Measurements from ENCODE around the gene FOXB1.

The FOXB1 gene

GRCh38 chr15:59998950-59999611 lies 5.0 kb upstream of the FOXB1 start:
- Histone ChIP-seq H3K9me3 (ENCODE audit: control insufficient read depth, low read length) (no peaks in the 10 kb centered on the region), H3K4me1 (ENCODE audit: control insufficient read depth, insufficient read depth, low read length, poor library complexity, severe bottlenecking) (peaks cover 30% of the 10 kb centered on the region), H3K27ac (ENCODE audit: insufficient read depth, low read length, poor library complexity, severe bottlenecking) (no peak overlapping the region), H3K27me3 (replicated peaks; ENCODE audit: control insufficient read depth, insufficient read depth, low read length, poor library complexity, severe bottlenecking) (peaks cover 99% of the 10 kb centered on the region), H3K36me3 (ENCODE audit: control insufficient read depth, insufficient read depth, low read length) (no peaks in the 10 kb centered on the region), H3K4me3 (ENCODE audit: insufficient read depth, low read depth, low read length, poor library complexity, severe bottlenecking) (no peak overlapping the region)
- no peak for DNase-seq

- no peaks in the 10 kb centered on the region for H3K9me3 ChIP-seq (ENCODE audit: control insufficient read depth, low read length)
- H3K27ac ChIP-seq (ENCODE audit: insufficient read depth, low read length, poor library complexity, severe bottlenecking) = no peak overlapping the region
- H3K4me3 ChIP-seq (ENCODE audit: insufficient read depth, low read depth, low read length, poor library complexity, severe bottlenecking) = no peak overlapping the region
- H3K4me1 ChIP-seq (ENCODE audit: control insufficient read depth, insufficient read depth, low read length, poor library complexity, severe bottlenecking) = peaks cover 30% of the 10 kb centered on the region
- peaks cover 99% of the 10 kb centered on the region for H3K27me3 ChIP-seq (replicated peaks; ENCODE audit: control insufficient read depth, insufficient read depth, low read length, poor library complexity, severe bottlenecking)
- H3K36me3 ChIP-seq (ENCODE audit: control insufficient read depth, insufficient read depth, low read length) = no peaks in the 10 kb centered on the region
- DNase-seq = no peak
These were observed 4.4 kb upstream of the FOXB1 start for GRCh38 chr15:59999612-60000112.

GRCh38 chr15:60000113-60000823 lies 3.8 kb upstream of the FOXB1 start:
- no peak overlapping the region for H3K27ac ChIP-seq (ENCODE audit: insufficient read depth, low read length, poor library complexity, severe bottlenecking)
- no peak overlapping the region for H3K4me3 ChIP-seq (ENCODE audit: insufficient read depth, low read depth, low read length, poor library complexity, severe bottlenecking)
- no peaks in the 10 kb centered on the region for H3K9me3 ChIP-seq (ENCODE audit: control insufficient read depth, low read length)
- no peaks in the 10 kb centered on the region for H3K36me3 ChIP-seq (ENCODE audit: control insufficient read depth, insufficient read depth, low read length)
- no peak for DNase-seq
- H3K27me3 ChIP-seq (replicated peaks; ENCODE audit: control insufficient read depth, insufficient read depth, low read length, poor library complexity, severe bottlenecking) = peaks cover 99% of the 10 kb centered on the region
- H3K4me1 ChIP-seq (ENCODE audit: control insufficient read depth, insufficient read depth, low read length, poor library complexity, severe bottlenecking) = peaks cover 31% of the 10 kb centered on the region

GRCh38 chr15:60000824-60001609 lies 3.1 kb upstream of the FOXB1 start:
- H3K27me3 ChIP-seq (replicated peaks; ENCODE audit: control insufficient read depth, insufficient read depth, low read length, poor library complexity, severe bottlenecking) = peaks cover 99% of the 10 kb centered on the region
- no peak overlapping the region for H3K4me3 ChIP-seq (ENCODE audit: insufficient read depth, low read depth, low read length, poor library complexity, severe bottlenecking)
- DNase-seq = no peak
- H3K4me1 ChIP-seq (ENCODE audit: control insufficient read depth, insufficient read depth, low read length, poor library complexity, severe bottlenecking) = peaks cover 37% of the 10 kb centered on the region
- H3K9me3 ChIP-seq (ENCODE audit: control insufficient read depth, low read length) = no peaks in the 10 kb centered on the region
- H3K27ac ChIP-seq (ENCODE audit: insufficient read depth, low read length, poor library complexity, severe bottlenecking) = no peak overlapping the region
- no peaks in the 10 kb centered on the region for H3K36me3 ChIP-seq (ENCODE audit: control insufficient read depth, insufficient read depth, low read length)

GRCh38 chr15:60001610-60002527 lies 2.2 kb upstream of the FOXB1 start:
- no peaks in the 10 kb centered on the region for H3K9me3 ChIP-seq (ENCODE audit: control insufficient read depth, low read length)
- H3K4me3 ChIP-seq (ENCODE audit: insufficient read depth, low read depth, low read length, poor library complexity, severe bottlenecking) = no peak overlapping the region
- no peaks in the 10 kb centered on the region for H3K36me3 ChIP-seq (ENCODE audit: control insufficient read depth, insufficient read depth, low read length)
- H3K27me3 ChIP-seq (replicated peaks; ENCODE audit: control insufficient read depth, insufficient read depth, low read length, poor library complexity, severe bottlenecking) = peaks cover 99% of the 10 kb centered on the region
- peaks cover 34% of the 10 kb centered on the region for H3K4me1 ChIP-seq (ENCODE audit: control insufficient read depth, insufficient read depth, low read length, poor library complexity, severe bottlenecking)
- DNase-seq = no peak
- H3K27ac ChIP-seq (ENCODE audit: insufficient read depth, low read length, poor library complexity, severe bottlenecking) = no peak overlapping the region

- no peaks in the 10 kb centered on the region for H3K9me3 ChIP-seq (ENCODE audit: control insufficient read depth, low read length)
- H3K27ac ChIP-seq (ENCODE audit: insufficient read depth, low read length, poor library complexity, severe bottlenecking) = no peak overlapping the region
- H3K36me3 ChIP-seq (ENCODE audit: control insufficient read depth, insufficient read depth, low read length) = no peaks in the 10 kb centered on the region
- DNase-seq = no peak
- no peak overlapping the region for H3K4me3 ChIP-seq (ENCODE audit: insufficient read depth, low read depth, low read length, poor library complexity, severe bottlenecking)
- peaks cover 28% of the 10 kb centered on the region for H3K4me1 ChIP-seq (ENCODE audit: control insufficient read depth, insufficient read depth, low read length, poor library complexity, severe bottlenecking)
- H3K27me3 ChIP-seq (replicated peaks; ENCODE audit: control insufficient read depth, insufficient read depth, low read length, poor library complexity, severe bottlenecking) = peaks cover 98% of the 10 kb centered on the region
These were observed 1.4 kb upstream of the FOXB1 start for GRCh38 chr15:60002528-60003218.

GRCh38 chr15:60003243-60004008 lies 685 bp upstream of the FOXB1 start:
- Histone ChIP-seq H3K4me3 (ENCODE audit: insufficient read depth, low read depth, low read length, poor library complexity, severe bottlenecking) (no peak overlapping the region), H3K27ac (ENCODE audit: insufficient read depth, low read length, poor library complexity, severe bottlenecking) (no peak overlapping the region), H3K36me3 (ENCODE audit: control insufficient read depth, insufficient read depth, low read length) (no peaks in the 10 kb centered on the region), H3K9me3 (ENCODE audit: control insufficient read depth, low read length) (no peaks in the 10 kb centered on the region), H3K27me3 (replicated peaks; ENCODE audit: control insufficient read depth, insufficient read depth, low read length, poor library complexity, severe bottlenecking) (peaks cover 98% of the 10 kb centered on the region), H3K4me1 (ENCODE audit: control insufficient read depth, insufficient read depth, low read length, poor library complexity, severe bottlenecking) (peaks cover 28% of the 10 kb centered on the region)
- DNase-seq = no peak

- H3K4me3 ChIP-seq (ENCODE audit: insufficient read depth, low read depth, low read length, poor library complexity, severe bottlenecking) = peak overlapping the region; percentile 58
- no peaks in the 10 kb centered on the region for H3K36me3 ChIP-seq (ENCODE audit: control insufficient read depth, insufficient read depth, low read length)
- H3K9me3 ChIP-seq (ENCODE audit: control insufficient read depth, low read length) = no peaks in the 10 kb centered on the region
- peaks cover 96% of the 10 kb centered on the region for H3K27me3 ChIP-seq (replicated peaks; ENCODE audit: control insufficient read depth, insufficient read depth, low read length, poor library complexity, severe bottlenecking)
- no peak for DNase-seq
- no peak overlapping the region for H3K27ac ChIP-seq (ENCODE audit: insufficient read depth, low read length, poor library complexity, severe bottlenecking)
- H3K4me1 ChIP-seq (ENCODE audit: control insufficient read depth, insufficient read depth, low read length, poor library complexity, severe bottlenecking) = peaks cover 28% of the 10 kb centered on the region
These were observed 788 bp downstream of the FOXB1 start for GRCh38 chr15:60004846-60005351.
